OCI-LY7 (cell line): Measurements from ENCODE around the gene NDUFS8. TPM values are rescaled to one million over a fixed set of nuclear protein-coding genes. Genes with fewer than 3 reads are reported as not detected.

ENCODE experiments used
- BruUV-seq: library from RNA; stranded (reverse); fragments of 400-500 nt; replicated peaks from 2 replicates; lab custom pipeline; 2021; lab: Mats Ljungman, UMichigan
- CTCF ChIA-PET: fragments of 300-600 bp; sonication (Branson Sonifier 250); formaldehyde crosslinking; loops from one replicate; lab custom pipeline; 2022; ENCODE audit warnings: antibody characterized with exemption; ENCODE audit not compliant: unreplicated experiment; lab: Charles Lee
- POLR2A ChIA-PET: fragments of 300-600 bp; sonication (Branson Sonifier 250); formaldehyde crosslinking; loops from one replicate; lab custom pipeline; 2022; ENCODE audit warnings: antibody characterized with exemption; lab: Charles Lee
- DNase-seq: peaks from one replicate; pipeline ENCODE4 v3.0.0-alpha.2; 2015; ENCODE audit warnings: low spot score
- H2AFZ ChIP-seq: fragments of 200-600 bp; sonication (generic), shearing (Covaris generic); 2 replicates; pipeline ENCODE4 v1.6.1; 2014; ENCODE audit warnings: mild to moderate bottlenecking, antibody characterized with exemption, low read length, moderate library complexity
- H3K27ac ChIP-seq: fragments of 200-600 bp; sonication (generic); 2 replicates; pipeline ENCODE4 v1.5.1; 2014; ENCODE audit warnings: mixed run types, low read depth, mild to moderate bottlenecking, moderate library complexity, low read length, inconsistent platforms; ENCODE audit not compliant: poor library complexity, severe bottlenecking
- H3K36me3 ChIP-seq: fragments of 200-600 bp; sonication (generic); 2 replicates; pipeline ENCODE4 v1.6.1; 2014; ENCODE audit warnings: mild to moderate bottlenecking, antibody characterized with exemption, low read length, moderate library complexity, mixed read lengths; ENCODE audit not compliant: insufficient read depth
- H3K4me1 ChIP-seq: fragments of 200-600 bp; sonication (generic); 2 replicates; pipeline ENCODE4 v1.5.1; 2014; ENCODE audit warnings: mild to moderate bottlenecking, low read length; ENCODE audit not compliant: insufficient read depth, poor library complexity, severe bottlenecking
- H3K4me2 ChIP-seq: fragments of 200-600 bp; sonication (generic); 2 replicates; pipeline ENCODE4 v1.6.1; 2014; ENCODE audit warnings: mild to moderate bottlenecking, low read length
- H3K4me3 ChIP-seq: fragments of 200-600 bp; sonication (generic); 2 replicates; pipeline ENCODE4 v1.5.1; 2014; ENCODE audit warnings: mild to moderate bottlenecking, low read depth, low read length; ENCODE audit not compliant: poor library complexity, severe bottlenecking
- H3K79me2 ChIP-seq: fragments of 200-600 bp; sonication (generic); 2 replicates; pipeline ENCODE4 v1.6.1; 2016; ENCODE audit warnings: low read depth, mild to moderate bottlenecking, low read length, moderate library complexity, mixed read lengths; ENCODE audit not compliant: insufficient read depth
- H3K9me2 ChIP-seq: fragments of 200-600 bp; sonication (generic); 2 replicates; pipeline ENCODE4 v1.6.1; 2016; ENCODE audit warnings: mild to moderate bottlenecking, low read length, mixed read lengths; ENCODE audit not compliant: insufficient read depth
- H3K9me3 ChIP-seq: fragments of 200-600 bp; sonication (generic); 2 replicates; pipeline ENCODE4 v1.6.1; 2014; ENCODE audit warnings: mild to moderate bottlenecking, mixed run types, low read length, mixed read lengths
- H4K20me1 ChIP-seq: fragments of 200-600 bp; sonication (generic); 2 replicates; pipeline ENCODE4 v1.6.1; 2014; ENCODE audit warnings: mild to moderate bottlenecking, antibody characterized with exemption, low read length, moderate library complexity, mixed read lengths; ENCODE audit not compliant: insufficient read depth
- EZH2phosphoT487 ChIP-seq: fragments of 200-600 bp; sonication (generic); IDR thresholded peaks from 2 replicates; pipeline ENCODE4 v1.6.1; 2018; ENCODE audit warnings: low read depth, borderline replicate concordance, mild to moderate bottlenecking, mixed run types, antibody characterized with exemption, low read length, moderate library complexity, mixed read lengths
- intact Hi-C: fragments of 100-400 bp; cut with micrococcal nuclease; formaldehyde crosslinking; loops from one replicate; pipeline ENCODE4 v1.10.0; 2022; ENCODE audit not compliant: unreplicated experiment
- total RNA-seq, 2 experiments: library from RNA; depleted of rRNA in 1 of 2; stranded (reverse); fragments of >200 nt in 1 of 2; shearing (Covaris generic) in 1 of 2; gene quantifications; 2 replicates each; pipeline ENCODE4 v1.2.3, GENCODE V29; 2014 to 2022
- TF ChIP-seq, protein P1 (sequence below): fragments of 200-600 bp; sonication (generic); conservative IDR thresholded peaks from 2 replicates; pipeline ENCODE4 v1.5.1; 2014; ENCODE audit warnings: mild to moderate bottlenecking, antibody characterized with exemption, low read length, moderate library complexity, mixed read lengths

Gene NDUFS8
- total RNA-seq, 2 experiments from 2014 or later, result 126 to 173 TPM

DNA sequence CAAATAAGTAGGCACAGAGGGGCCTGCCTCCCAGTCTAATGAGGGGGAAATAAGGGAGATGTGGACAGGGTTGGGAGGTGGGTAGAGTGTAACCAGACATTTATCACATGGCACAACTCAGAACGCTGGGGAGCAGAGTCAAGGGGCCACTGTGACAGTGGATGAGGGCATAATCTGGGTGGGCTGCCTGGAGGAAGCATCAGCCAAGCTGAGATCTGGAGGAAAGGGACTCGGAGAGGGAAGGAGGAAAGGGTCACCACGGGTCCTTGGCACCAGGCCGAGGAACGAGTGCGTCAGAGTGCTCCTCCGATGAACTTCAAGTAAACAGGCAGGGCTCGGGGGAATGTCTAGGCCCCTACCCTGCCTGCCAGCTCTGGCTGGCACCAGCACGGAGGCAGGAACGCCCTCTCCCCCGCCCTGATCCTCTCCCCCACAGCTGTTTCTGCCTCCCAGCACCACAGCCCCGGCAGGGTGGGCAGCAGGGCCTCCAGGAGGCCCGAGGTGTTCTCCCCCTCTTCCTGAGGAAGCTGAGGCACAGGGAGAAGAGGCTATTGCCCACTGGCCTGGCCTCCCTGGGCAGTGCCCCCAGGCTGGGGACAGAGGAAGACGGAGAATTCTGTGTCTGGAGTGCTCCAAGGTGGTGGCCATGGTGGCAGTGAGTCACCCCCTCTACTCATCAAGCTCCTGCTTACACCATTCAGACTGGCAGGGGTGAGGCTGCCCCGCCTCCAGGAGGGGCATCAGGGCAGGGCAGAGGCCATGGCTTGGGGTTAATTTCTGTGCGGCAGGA, 16.1 kb upstream of the NDUFS8 start:
- H4K20me1 ChIP-seq, result no peaks in the 10 kb centered on the region
- H3K4me2 ChIP-seq, result no peak overlapping the region
- TF ChIP-seq, protein P1, sequence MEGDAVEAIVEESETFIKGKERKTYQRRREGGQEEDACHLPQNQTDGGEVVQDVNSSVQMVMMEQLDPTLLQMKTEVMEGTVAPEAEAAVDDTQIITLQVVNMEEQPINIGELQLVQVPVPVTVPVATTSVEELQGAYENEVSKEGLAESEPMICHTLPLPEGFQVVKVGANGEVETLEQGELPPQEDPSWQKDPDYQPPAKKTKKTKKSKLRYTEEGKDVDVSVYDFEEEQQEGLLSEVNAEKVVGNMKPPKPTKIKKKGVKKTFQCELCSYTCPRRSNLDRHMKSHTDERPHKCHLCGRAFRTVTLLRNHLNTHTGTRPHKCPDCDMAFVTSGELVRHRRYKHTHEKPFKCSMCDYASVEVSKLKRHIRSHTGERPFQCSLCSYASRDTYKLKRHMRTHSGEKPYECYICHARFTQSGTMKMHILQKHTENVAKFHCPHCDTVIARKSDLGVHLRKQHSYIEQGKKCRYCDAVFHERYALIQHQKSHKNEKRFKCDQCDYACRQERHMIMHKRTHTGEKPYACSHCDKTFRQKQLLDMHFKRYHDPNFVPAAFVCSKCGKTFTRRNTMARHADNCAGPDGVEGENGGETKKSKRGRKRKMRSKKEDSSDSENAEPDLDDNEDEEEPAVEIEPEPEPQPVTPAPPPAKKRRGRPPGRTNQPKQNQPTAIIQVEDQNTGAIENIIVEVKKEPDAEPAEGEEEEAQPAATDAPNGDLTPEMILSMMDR, result no peak
- no peak for TF ChIP-seq EZH2phosphoT487
- no peaks in the 10 kb centered on the region for H3K9me3 ChIP-seq
- H3K4me1 ChIP-seq, result peaks cover 11% of the 10 kb centered on the region
- H3K36me3 ChIP-seq, result no peaks in the 10 kb centered on the region
- ChIA-PET POLR2A (no interaction called here), CTCF (no interaction called here)
- H3K9me2 ChIP-seq, result no peaks in the 10 kb centered on the region
- no peak overlapping the region for H3K27ac ChIP-seq
- no peak overlapping the region for H2AFZ ChIP-seq
- no peaks in the 10 kb centered on the region for H3K79me2 ChIP-seq
- DNase-seq, result no peak
- no TSS peak for BruUV-seq
- intact Hi-C loops, result no loop called here
- H3K4me3 ChIP-seq, result no peak overlapping the region

DNA sequence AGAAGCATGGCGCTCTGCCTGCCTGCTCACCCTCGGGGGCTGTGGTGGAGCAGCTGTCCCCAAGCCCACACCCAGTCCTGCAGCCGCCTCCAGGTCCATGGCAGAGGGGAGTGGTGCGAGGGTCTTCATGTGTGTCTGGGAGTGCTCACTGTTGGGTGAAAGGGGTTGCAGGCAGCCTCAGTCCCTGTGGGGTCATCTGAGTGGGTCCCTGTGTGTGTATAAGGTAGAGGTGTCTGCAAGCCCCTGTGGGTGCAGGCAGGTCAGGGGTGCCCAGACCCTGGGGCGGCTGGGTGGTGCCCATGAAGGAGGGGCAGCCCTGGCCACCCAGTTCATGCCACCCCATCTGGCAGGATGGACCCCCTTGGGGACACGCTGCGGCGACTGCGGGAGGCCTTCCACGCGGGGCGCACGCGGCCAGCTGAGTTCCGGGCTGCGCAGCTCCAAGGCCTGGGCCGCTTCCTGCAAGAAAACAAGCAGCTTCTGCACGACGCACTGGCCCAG, 15.5 kb upstream of the NDUFS8 start:
- DNase-seq, result no peak
- no TSS peak for BruUV-seq
- Histone ChIP-seq H2AFZ (no peak overlapping the region), H3K4me1 (peaks cover 4% of the 10 kb centered on the region), H3K9me2 (no peaks in the 10 kb centered on the region), H3K27ac (no peak overlapping the region), H4K20me1 (no peaks in the 10 kb centered on the region), H3K79me2 (no peaks in the 10 kb centered on the region), H3K36me3 (no peaks in the 10 kb centered on the region), H3K9me3 (no peaks in the 10 kb centered on the region), H3K4me2 (no peak overlapping the region), H3K4me3 (no peak overlapping the region)
- intact Hi-C loops, result no loop called here
- ChIA-PET POLR2A (no interaction called here), CTCF (no interaction called here)
- no peak for TF ChIP-seq EZH2phosphoT487
- TF ChIP-seq, protein P1, result no peak

DNA sequence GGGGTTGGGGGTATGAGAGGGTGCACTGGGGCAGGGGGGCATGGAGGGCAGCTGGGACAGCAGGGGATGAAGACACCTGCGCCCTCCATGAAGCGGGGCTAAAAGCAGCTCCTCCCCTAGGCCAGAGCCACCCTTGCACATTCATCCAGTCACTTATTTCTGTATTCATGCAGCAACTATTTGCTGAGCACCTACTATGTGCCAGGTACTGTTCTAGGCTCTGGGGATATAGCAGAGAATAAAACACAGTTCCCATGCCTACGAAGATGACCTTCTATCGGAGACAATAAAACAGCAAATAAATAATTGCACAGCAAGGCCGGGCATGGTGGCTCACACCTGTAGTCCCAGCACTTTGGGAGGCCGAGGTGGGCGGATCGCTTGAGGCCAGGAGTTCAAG, 15.0 kb upstream of the NDUFS8 start:
- intact Hi-C loops, result no loop called here
- H4K20me1 ChIP-seq, result no peaks in the 10 kb centered on the region
- no peak overlapping the region for H3K4me2 ChIP-seq
- no peak overlapping the region for H2AFZ ChIP-seq
- no peaks in the 10 kb centered on the region for H3K9me2 ChIP-seq
- POLR2A ChIA-PET, result no interaction called here
- no TSS peak for BruUV-seq
- CTCF ChIA-PET, result no interaction called here
- no peaks in the 10 kb centered on the region for H3K4me1 ChIP-seq
- no peaks in the 10 kb centered on the region for H3K9me3 ChIP-seq
- no peak for DNase-seq
- TF ChIP-seq EZH2phosphoT487, result no peak
- TF ChIP-seq, protein P1, result no peak
- no peak overlapping the region for H3K27ac ChIP-seq
- H3K36me3 ChIP-seq, result no peaks in the 10 kb centered on the region
- no peak overlapping the region for H3K4me3 ChIP-seq
- H3K79me2 ChIP-seq, result no peaks in the 10 kb centered on the region
